HepG2 (cell line): ENCODE data around the gene MTHFD1L. TPM values are rescaled to one million over a fixed set of nuclear protein-coding genes. Genes with fewer than 3 reads are reported as not detected.

Source experiments
- CHD2 ChIP-seq: IDR thresholded peaks from 2 replicates; pipeline ENCODE4 v1.6.1; 2011; ENCODE audit warnings: low read depth, low read length, improper control_type of control experiment
- HIC2 ChIP-seq: sonication (generic); formaldehyde crosslinking; IDR thresholded peaks from 2 replicates; pipeline ENCODE4 v1.9.0; 2022; ENCODE audit warnings: low read depth, missing genetic modification reagents
- MEIS2 ChIP-seq: sonication (generic); formaldehyde crosslinking; IDR thresholded peaks from 2 replicates; pipeline ENCODE4 v1.9.0; 2021; ENCODE audit warnings: mild to moderate bottlenecking, missing genetic modification reagents
- PCBP1 ChIP-seq: fragments of 200-400 bp; formaldehyde crosslinking; IDR thresholded peaks from 2 replicates; pipeline ENCODE4 v1.6.1; 2017; ENCODE audit warnings: mild to moderate bottlenecking, low read depth, low read length, borderline replicate concordance
- RAD21 ChIP-seq: fragments of 450-650 bp; formaldehyde crosslinking; IDR thresholded peaks from 2 replicates; pipeline ENCODE4 v1.5.0; 2020; ENCODE audit warnings: mild to moderate bottlenecking
- SOX5 ChIP-seq: IDR thresholded peaks from 2 replicates; pipeline ENCODE4 v1.6.1; 2016; ENCODE audit warnings: borderline replicate concordance
- THRA ChIP-seq: sonication (generic); formaldehyde crosslinking; IDR thresholded peaks from 2 replicates; pipeline ENCODE4 v1.4.0; 2020; ENCODE audit warnings: missing genetic modification reagents, borderline replicate concordance
- ZFY ChIP-seq: sonication (generic); formaldehyde crosslinking; IDR thresholded peaks from 2 replicates; pipeline ENCODE4 v1.4.0; 2020; ENCODE audit warnings: missing genetic modification reagents
- ZNF263 ChIP-seq: sonication (generic); formaldehyde crosslinking; IDR thresholded peaks from 2 replicates; pipeline ENCODE4 v1.4.0; 2020; ENCODE audit warnings: missing genetic modification reagents
- ZNF672 ChIP-seq: sonication (generic); formaldehyde crosslinking; IDR thresholded peaks from 2 replicates; pipeline ENCODE4 v1.8.1; 2022; ENCODE audit warnings: missing genetic modification reagents
- ZUFSP ChIP-seq: sonication (generic); formaldehyde crosslinking; IDR thresholded peaks from 2 replicates; pipeline ENCODE4 v1.9.0; 2021; ENCODE audit warnings: missing genetic modification reagents, mild to moderate bottlenecking, borderline replicate concordance
- polyA plus RNA-seq, 8 experiments: library from polyadenylated mRNA; depleted of rRNA in 3 of 8; stranded (reverse) in 7 of 8; unstranded in 1 of 8; fragments of >200 nt; fragmentation: Illumina TruSeq in 4 of 8; extraction: Trizol in 4 of 8; gene quantifications; 2 replicates each; pipeline versions ENCODE4 v1.2.1 to v1.2.3, GENCODE V29; 2011 to 2016; ENCODE audit warnings: low read depth in 4 of 8, missing spikeins in 1 of 8, mixed read lengths in 1 of 8; ENCODE audit not compliant: insufficient read depth in 1 of 8
- total RNA-seq, 5 experiments: library from RNA; depleted of rRNA; stranded (reverse); fragments of >200 nt; fragmentation: Illumina TruSeq; extraction: Trizol; gene quantifications; 2 replicates each; pipeline ENCODE4 v1.2.3, GENCODE V29; 2016; ENCODE audit warnings: low read depth in 1 of 5
- TF ChIP-seq, protein P1 (sequence below): sonication (generic); formaldehyde crosslinking; conservative IDR thresholded peaks from 2 replicates; pipeline ENCODE4 v1.8.0; 2022; ENCODE audit warnings: low read depth, missing genetic modification reagents
- TF ChIP-seq, protein P2 (sequence below): sonication (generic); formaldehyde crosslinking; IDR thresholded peaks from 2 replicates; pipeline ENCODE4 v1.8.0; 2022; ENCODE audit warnings: missing genetic modification reagents, mild to moderate bottlenecking, borderline replicate concordance
- TF ChIP-seq, protein P3 (sequence below): fragments of 450-650 bp; IDR thresholded peaks from 2 replicates; pipeline ENCODE4 v1.6.1; 2016
- TF ChIP-seq, protein P4 (sequence below): sonication (generic); formaldehyde crosslinking; IDR thresholded peaks from 2 replicates; pipeline ENCODE4 v1.4.0; 2020; ENCODE audit warnings: missing genetic modification reagents, mild to moderate bottlenecking, borderline replicate concordance

MTHFD1L gene
- total and polyA plus RNA-seq, 2 of the 13 experiments (the other 11 are each of a cell fraction or from before 2014, with no cell fraction given): 24.0 to 39.6 TPM

DNA sequence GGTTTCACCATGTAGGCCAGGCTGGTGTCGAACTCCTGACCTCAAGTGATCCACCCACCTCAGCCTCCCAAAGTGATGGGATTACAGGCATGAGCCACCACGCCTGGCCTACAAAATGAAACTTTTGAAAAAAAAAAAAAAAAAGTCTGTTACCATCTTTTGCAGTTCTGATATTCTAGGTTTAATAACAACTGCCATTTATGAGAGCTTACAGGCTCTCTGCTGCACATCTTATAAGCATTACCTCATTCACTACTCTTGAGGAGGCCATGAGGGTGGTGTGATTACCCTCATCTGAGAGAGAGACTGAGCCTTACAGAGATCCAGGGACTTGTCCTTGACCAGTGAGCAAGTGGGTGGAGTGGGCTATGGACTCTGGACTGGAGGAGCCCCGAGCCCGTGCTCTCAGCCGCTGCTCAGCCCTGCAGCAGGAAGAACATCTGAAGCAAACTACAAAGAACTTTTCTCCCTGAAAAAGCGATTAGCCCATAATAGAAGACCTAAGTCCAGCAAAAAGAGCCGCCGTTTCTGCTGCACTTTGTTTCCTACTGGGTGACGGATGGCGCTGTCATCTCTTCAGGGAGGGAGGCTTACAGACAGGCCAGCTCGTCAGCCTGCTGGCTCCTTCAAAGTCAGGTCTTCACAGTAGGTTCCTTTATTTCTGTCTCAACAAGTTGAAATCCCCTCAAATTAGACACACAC lies 254.5 kb downstream of the MTHFD1L start (continued):
- TF ChIP-seq MEIS2 (peak; percentile 99), ZNF263 (CRISPR knock-in tag) (peak; percentile 93), SOX5 (CRISPR knock-in tag) (peak; percentile 91), ZUFSP (CRISPR knock-in tag) (no peak), RAD21 (no peak; the same call in 1 of the 2 replicates), ZFY (CRISPR knock-in tag) (peak; percentile 44; the same call in 1 of the 2 replicates), CHD2 (peak; percentile 21; the same call in 1 of the 2 replicates), HIC2 (peak; percentile 26; the same call in 1 of the 2 replicates), ZNF672 (no peak), THRA (CRISPR knock-in tag) (peak; percentile 67; the same call in 1 of the 2 replicates), PCBP1 (no peak)
- TF ChIP-seq, protein P1, sequence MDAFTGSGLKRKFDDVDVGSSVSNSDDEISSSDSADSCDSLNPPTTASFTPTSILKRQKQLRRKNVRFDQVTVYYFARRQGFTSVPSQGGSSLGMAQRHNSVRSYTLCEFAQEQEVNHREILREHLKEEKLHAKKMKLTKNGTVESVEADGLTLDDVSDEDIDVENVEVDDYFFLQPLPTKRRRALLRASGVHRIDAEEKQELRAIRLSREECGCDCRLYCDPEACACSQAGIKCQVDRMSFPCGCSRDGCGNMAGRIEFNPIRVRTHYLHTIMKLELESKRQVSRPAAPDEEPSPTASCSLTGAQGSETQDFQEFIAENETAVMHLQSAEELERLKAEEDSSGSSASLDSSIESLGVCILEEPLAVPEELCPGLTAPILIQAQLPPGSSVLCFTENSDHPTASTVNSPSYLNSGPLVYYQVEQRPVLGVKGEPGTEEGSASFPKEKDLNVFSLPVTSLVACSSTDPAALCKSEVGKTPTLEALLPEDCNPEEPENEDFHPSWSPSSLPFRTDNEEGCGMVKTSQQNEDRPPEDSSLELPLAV: no peak
- TF ChIP-seq, protein P2, sequence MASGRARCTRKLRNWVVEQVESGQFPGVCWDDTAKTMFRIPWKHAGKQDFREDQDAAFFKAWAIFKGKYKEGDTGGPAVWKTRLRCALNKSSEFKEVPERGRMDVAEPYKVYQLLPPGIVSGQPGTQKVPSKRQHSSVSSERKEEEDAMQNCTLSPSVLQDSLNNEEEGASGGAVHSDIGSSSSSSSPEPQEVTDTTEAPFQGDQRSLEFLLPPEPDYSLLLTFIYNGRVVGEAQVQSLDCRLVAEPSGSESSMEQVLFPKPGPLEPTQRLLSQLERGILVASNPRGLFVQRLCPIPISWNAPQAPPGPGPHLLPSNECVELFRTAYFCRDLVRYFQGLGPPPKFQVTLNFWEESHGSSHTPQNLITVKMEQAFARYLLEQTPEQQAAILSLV: peak; percentile 77; the same call in 1 of the 2 replicates
- TF ChIP-seq, protein P3, sequence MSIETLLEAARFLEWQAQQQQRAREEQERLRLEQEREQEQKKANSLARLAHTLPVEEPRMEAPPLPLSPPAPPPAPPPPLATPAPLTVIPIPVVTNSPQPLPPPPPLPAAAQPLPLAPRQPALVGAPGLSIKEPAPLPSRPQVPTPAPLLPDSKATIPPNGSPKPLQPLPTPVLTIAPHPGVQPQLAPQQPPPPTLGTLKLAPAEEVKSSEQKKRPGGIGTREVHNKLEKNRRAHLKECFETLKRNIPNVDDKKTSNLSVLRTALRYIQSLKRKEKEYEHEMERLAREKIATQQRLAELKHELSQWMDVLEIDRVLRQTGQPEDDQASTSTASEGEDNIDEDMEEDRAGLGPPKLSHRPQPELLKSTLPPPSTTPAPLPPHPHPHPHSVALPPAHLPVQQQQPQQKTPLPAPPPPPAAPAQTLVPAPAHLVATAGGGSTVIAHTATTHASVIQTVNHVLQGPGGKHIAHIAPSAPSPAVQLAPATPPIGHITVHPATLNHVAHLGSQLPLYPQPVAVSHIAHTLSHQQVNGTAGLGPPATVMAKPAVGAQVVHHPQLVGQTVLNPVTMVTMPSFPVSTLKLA: 0 out of 2 replicates have a peak, but pooled peaks have one; percentile 7
- TF ChIP-seq, protein P4, sequence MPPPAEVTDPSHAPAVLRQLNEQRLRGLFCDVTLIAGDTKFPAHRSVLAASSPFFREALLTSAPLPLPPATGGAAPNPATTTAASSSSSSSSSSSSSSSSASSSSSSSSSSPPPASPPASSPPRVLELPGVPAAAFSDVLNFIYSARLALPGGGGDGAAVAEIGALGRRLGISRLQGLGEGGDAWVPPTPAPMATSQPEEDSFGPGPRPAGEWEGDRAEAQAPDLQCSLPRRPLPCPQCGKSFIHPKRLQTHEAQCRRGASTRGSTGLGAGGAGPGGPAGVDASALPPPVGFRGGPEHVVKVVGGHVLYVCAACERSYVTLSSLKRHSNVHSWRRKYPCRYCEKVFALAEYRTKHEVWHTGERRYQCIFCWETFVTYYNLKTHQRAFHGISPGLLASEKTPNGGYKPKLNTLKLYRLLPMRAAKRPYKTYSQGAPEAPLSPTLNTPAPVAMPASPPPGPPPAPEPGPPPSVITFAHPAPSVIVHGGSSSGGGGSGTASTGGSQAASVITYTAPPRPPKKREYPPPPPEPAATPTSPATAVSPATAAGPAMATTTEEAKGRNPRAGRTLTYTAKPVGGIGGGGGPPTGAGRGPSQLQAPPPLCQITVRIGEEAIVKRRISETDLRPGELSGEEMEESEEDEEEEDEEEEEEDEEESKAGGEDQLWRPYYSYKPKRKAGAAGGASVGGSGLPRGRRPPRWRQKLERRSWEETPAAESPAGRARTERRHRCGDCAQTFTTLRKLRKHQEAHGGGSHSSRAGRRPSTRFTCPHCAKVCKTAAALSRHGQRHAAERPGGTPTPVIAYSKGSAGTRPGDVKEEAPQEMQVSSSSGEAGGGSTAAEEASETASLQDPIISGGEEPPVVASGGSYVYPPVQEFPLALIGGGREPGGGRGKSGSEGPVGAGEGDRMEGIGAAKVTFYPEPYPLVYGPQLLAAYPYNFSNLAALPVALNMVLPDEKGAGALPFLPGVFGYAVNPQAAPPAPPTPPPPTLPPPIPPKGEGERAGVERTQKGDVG (CRISPR knock-in tag): peak; percentile 77; the same call in 1 of the 2 replicates
